Mucosa of gallbladder (tissue), 1 donor: Measurements from ENCODE around the gene MECP2. TPM values are rescaled to one million over a fixed set of nuclear protein-coding genes. Genes with fewer than 3 reads are reported as not detected.
"Not testable (repeated sequence)": the region's sequence is repeated elsewhere in the genome, so short reads cannot be mapped to it uniquely, and the experiment has no call there.

Experiments used
- DNase-seq: peaks from one replicate; pipeline ENCODE4 v3.0.0-alpha.2; 2020; ENCODE audit warnings: low spot score
- total RNA-seq: library from RNA; stranded (reverse); gene quantifications from one replicate; pipeline ENCODE4 v1.2.1, GENCODE V29; 2021
- donor health status: DM: no; HTN: no; CAD: no.

The MECP2 gene
- total RNA-seq, 1 donor from 2014 or later = 64.9 TPM

- no peak for DNase-seq
These were observed 104.4 kb downstream of the MECP2 start for GRCh38 chrX:153993079-153993478.

DNA sequence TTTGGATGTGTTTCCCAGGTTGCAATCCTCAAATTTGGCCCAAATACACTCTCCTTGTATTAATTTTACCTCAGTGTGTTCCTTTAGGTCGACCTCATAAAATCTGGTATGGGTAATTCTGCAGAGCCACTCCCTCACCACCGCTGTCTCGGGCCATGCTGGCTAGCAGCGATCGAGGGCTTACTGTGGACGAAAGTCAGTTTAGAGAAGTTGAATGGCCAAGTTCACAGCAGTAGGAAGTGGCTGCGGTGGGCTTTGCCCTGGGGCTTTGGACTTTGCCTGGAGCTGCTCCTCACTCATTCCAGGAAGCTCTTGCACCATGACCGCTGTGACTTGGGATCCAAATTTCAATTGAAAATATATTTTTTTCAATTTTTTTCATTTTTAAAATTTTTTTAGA, 105.3 kb downstream of the MECP2 start:
- no peak for DNase-seq

GRCh38 chrX:153991013-153991580, 106.4 kb downstream of the MECP2 start:
- no peak for DNase-seq

DNA sequence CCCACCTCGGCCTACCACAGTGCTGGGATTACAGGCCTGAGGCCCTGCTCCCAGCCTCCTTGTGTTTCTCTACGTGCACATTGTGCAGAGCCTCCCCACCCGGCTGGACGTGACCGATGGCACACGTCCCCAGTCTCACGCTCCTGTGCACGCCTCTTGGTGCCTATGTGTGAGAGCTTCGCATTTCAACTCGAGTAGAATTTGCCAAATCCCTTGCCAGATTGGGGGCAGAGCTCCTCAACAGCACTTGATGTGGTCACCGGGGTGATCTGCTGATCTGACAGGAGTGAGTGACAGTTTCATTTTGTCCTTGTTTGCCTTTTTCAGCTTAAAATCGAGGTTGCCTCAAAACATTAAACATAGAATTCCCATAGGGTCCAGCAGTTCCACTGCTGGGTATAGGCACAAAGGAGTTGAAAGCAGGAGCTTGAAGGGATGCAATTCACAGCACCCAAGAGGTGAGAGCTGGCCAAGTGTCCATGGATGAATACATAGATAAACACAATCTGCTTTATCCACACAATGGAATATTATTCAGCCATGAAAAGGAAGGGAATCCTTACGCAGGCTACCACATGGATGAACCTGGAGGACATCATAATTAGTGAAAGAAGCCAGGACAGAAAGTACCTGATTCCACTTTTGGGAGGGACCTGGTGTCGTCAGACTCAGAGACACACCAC, 107.4 kb downstream of the MECP2 start:
- DNase-seq = no peak

DNA sequence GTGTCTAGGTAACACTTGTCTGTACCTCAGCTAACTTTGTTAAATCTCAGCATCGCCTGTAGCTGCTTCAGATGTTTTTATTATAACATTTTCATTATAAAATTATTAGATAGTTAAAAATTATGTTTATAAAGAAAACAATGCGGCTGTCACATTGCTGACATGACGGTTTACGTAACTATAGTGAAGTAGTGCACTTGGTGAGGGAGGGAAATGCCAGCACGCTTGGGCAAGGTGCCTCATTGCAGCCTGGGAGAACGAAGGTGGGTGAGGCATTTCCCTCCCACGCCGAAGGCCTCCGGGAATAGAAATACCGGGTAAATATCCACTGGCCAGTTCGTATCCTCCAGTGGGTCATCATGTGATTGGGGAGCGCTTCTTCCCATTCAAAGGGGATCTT, 109.0 kb downstream of the MECP2 start:
- DNase-seq = no peak

- DNase-seq = no peak
These were observed 113.0 kb downstream of the MECP2 start for GRCh38 chrX:153984351-153985178.

- DNase-seq = no peak
These were observed 114.2 kb downstream of the MECP2 start for GRCh38 chrX:153983321-153983801.

- DNase-seq = peak; percentile 56
These were observed 115.6 kb downstream of the MECP2 start for GRCh38 chrX:153981771-153982533.

- no peak for DNase-seq
These were observed 116.3 kb downstream of the MECP2 start for GRCh38 chrX:153981231-153981630.

DNA sequence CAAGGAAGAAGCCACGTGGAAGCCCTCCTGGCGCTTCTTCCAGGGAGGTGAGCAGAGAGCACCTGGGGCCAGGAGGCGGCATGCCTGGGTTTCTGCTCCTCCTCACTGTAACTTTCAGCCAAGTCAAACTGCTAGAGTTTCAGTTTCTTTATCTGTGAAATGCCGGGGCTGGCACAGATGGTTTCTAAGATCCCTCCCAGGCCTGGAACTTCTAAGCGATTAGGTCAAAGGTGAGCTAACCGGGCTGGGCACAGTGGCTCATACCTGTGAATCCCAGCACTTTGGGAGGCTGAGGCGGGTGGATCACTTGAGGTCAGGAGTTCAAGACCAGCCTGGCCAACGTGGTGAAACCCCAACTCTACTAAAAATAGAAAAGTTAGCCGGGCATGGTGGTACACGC, 117.1 kb downstream of the MECP2 start:
- not testable (repeated sequence) for DNase-seq

DNA sequence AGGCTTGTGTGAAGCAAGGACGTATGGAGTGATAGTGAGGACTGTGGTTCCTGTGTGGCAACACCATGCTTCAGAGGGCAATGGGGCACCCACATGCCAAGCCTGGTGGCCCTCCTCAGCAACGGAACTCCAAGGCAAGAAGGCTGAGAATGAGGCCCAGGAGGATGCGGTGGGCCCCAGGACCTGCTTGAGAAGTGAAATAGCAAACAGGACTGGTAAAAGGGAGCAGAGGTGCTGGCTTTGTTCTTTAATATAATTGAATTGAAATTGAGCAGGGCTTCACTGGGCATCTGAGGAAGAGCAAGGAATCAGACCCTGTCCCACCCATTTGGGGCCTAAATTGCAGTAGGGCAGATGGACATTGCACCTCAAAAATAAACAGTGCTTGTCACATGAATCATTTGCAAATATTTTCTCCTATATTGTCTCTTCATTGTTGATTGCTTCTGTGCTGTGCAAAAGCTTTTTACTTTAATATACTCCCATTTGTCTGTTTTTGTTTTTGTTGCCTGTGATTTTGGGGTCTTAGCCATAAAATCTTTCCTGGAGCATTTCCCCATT, 122.7 kb downstream of the MECP2 start:
- DNase-seq = no peak

- DNase-seq = no peak
These were observed 123.4 kb downstream of the MECP2 start for GRCh38 chrX:153974003-153974725.

- DNase-seq = no peak
These were observed 124.2 kb downstream of the MECP2 start for GRCh38 chrX:153973127-153974002.

- peak; percentile 87 for DNase-seq
These were observed 125.0 kb downstream of the MECP2 start, which contains the start of gene TMEM187 for GRCh38 chrX:153972368-153973126. TMEM187 (plus strand) TSS chrX:153972754; CDS start chrX:153982063, 9,309 bp downstream.

Other genes with a start within 250 kb of the MECP2 start
- gene L1CAM, start 211.5 kb downstream of the MECP2 start, total RNA-seq = 10.0 TPM
- 1.1 TPM for gene AVPR2, start 193.0 kb downstream of the MECP2 start, total RNA-seq
- 53.8 TPM for gene ARHGAP4, start 171.5 kb downstream of the MECP2 start, total RNA-seq
- 81.6 TPM for gene NAA10, start 162.7 kb downstream of the MECP2 start, total RNA-seq
- 19.5 TPM for gene RENBP, start 153.1 kb downstream of the MECP2 start, total RNA-seq
- gene HCFC1, start 125.9 kb downstream of the MECP2 start, total RNA-seq = 69.5 TPM
- 14.4 TPM for gene TMEM187, start 125.0 kb downstream of the MECP2 start, total RNA-seq
- gene IRAK1, start 77.8 kb downstream of the MECP2 start, total RNA-seq = 108 TPM
- not detected for gene OPN1LW, start 46.5 kb upstream of the MECP2 start, total RNA-seq
- gene OPN1MW, start 84.9 kb upstream of the MECP2 start, total RNA-seq = not detected
- not detected for gene OPN1MW2, start 122.0 kb upstream of the MECP2 start, total RNA-seq
- not detected for gene OPN1MW3, start 159.9 kb upstream of the MECP2 start, total RNA-seq
- gene TEX28, start 197.4 kb upstream of the MECP2 start, total RNA-seq = not detected
- not detected for gene TKTL1, start 198.1 kb upstream of the MECP2 start, total RNA-seq